GM21360 (cell line): ENCODE data around the gene PYGO2.
"Not testable (repeated sequence)": the region's sequence is repeated elsewhere in the genome, so short reads cannot be mapped to it uniquely, and the experiment has no call there.

Experiments
- ATAC-seq: cut with Tn5 transposase; IDR thresholded peaks from one replicate; pipeline ENCODE4 v1.9.1; 2021; ENCODE audit warnings: mild to moderate bottlenecking, moderate library complexity; ENCODE audit not compliant: unreplicated experiment

Gene PYGO2

GRCh38 chr1:155000726-155001424, 39.3 kb upstream of the PYGO2 start:
- no peak for ATAC-seq

DNA sequence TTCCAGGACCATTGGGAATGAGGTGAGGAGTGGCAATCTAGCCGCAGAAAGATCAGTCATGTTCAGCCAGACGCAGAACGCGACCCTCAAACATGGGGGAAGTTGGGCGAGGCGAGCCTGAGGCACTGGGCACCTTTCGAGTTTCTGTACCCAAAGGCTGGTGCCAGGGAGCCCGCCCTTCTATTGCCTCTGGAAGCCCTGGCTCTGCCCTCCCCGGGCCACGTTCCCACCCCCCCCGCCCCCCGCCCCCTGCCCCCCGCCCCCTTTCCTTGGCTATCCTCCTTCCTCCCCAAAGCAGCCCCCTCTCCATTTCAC, 38.8 kb upstream of the PYGO2 start:
- no peak for ATAC-seq

GRCh38 chr1:154999571-155000410, 38.2 kb upstream of the PYGO2 start:
- no peak for ATAC-seq

- no peak for ATAC-seq
Measured at GRCh38 chr1:154998818-154999570, 37.4 kb upstream of the PYGO2 start.

DNA sequence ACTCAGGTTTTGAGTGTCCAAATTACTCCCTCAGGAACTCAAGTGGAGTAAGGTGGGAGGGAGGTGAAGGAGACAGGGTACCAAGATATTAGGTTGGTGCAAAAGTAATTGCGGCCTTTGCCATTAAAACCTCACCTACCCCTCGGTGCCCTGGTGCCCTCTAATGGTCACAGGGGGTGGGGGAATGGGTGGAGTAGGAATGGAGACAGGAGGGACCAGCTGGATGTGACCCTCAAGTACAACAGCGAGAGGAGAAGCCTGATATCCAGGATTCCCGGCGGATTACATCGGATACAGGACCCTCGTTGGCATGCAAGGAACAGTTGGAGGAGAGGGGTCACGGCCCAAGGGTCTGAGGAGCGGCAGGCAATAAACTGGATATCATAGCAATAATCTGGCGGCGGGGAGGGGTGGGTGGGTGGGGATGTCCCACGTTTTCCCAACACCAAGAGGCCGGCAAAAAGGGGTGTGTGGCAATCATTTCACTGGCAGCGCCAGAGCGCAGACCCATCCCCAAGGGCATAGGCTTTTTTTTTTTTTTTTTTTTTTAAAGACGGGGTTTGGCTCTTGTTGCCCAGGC, 36.7 kb upstream of the PYGO2 start:
- no peak for ATAC-seq

DNA sequence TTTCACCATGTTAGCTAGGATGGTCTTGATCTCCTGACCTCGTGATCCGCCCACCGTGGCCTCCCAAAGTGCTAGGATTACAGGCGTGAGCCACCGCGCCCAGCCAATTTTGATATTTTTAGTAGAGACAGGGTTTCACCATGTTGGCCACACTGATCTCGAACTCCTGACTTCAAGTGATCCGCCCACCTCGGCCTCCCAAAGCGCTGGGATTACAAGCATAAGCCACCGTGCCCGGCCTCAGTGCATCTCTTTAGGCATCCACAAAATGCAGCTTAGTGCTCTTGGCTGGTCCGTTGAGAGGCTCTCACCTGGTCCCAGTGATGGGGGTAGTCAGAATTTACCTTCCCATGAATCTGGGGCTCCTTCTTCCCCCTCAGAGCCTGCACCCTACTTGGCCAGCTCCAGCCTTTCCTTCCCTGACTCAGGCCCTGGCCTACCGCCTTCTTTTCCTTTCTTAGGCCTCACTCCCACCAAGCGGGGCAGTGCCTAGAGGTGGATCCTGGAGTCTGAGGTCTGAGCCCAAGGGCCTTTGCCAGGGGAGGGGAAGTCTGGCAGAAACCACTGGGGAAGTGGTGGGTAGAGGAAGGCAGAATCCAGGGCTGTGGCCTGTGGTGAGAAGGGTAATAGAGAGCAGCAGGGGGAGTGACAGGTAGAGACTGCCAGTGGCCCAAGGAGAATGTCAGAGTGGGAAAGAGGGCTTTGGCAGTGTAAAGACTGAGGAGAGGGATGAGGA, 35.6 kb upstream of the PYGO2 start:
- ATAC-seq, result no peak

DNA sequence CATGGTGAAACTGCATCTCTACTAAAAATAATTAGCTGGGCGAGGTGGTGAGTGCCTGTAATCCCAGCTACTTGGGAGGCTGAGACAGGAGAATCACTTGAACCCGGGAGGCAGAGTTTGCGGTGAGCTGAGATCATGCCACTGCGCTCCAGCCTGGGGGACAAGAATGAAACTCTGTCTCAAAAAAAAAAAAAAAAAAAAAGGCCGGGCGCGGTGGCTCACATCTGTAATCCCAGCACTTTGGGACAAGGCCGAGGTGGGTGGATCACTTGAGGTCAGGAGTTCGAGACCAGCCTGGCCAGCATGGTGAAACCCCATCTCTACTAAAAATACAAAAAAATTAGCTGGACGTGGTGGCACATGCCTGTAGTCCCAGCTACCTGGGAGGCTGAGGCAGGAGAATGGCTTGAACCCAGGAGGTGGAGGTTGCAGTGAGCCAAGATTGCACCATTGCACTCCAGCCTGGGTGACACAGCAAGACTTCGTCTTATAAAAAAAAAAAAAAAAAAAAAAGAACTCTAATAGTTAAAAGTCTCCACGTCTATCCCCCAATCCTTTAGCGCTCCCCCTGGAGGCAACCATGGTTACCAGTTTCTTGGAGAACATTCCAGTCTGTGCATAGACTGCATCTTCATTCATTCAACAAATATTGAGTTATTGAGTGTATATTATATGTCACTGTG, 33.9 kb upstream of the PYGO2 start:
- ATAC-seq, result not testable (repeated sequence)

- no peak for ATAC-seq
Measured at GRCh38 chr1:154994591-154994990, 33.0 kb upstream of the PYGO2 start.

- ATAC-seq, result no peak
Measured at GRCh38 chr1:154994269-154994587, 32.6 kb upstream of the PYGO2 start.

DNA sequence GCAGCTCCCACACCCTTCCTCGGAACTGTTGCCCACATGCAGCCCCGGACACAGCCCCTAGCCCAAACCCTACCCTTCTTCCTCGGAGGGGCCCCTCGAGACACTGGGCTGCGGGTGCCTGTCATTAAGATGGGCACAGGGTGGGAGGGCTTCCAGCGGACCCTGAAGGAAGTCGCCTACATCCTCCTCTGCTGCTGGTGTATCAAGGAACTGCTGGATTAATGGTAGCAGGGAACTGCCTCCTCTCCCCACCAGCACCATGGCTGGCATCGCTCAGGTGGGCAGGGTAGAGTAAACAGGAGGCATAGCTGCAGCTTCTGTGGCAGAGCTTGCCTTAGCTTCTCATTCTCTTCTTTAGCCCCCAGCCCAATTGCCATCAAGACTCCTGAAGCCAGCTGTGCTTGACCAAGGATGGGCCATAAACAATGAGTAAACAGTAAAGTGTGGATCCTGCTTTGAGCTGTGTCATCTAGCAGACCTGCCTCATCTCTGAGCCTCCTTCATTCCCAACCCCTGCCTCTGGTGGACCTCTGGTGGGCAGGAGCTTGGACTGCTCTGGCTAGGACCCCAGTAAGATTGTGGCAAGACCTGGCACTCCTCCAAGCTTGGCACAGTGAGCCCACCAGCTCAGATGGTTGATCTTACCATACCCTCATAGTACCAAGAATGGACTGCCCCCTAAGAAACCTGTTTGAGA, 32.1 kb upstream of the PYGO2 start, which contains the start of gene LENEP:
LENEP (plus strand) TSS at position 15 of the 697 bp plus-strand sequence; CDS start at position 37, 22 bp downstream.
- no peak for ATAC-seq

- no peak for ATAC-seq
Measured at GRCh38 chr1:154992721-154993571, 31.4 kb upstream of the PYGO2 start.

DNA sequence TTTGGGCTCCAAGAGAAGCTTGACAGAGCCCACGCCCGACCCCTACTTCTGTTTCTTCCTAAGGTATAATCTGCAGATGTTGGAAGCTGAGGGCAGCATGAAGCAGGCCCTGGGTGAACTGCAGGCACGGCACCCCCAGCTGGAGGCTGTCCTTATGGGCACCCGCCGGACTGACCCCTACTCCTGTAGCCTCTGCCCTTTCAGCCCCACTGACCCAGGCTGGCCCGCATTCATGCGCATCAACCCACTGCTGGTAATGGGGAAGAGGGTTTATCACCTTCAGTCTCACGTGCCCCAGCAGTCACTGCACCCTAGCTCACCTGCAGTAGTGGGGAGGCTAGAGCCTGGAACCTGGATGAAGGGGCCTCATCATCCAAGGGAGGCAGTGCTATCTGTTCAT, 28.7 kb upstream of the PYGO2 start:
- ATAC-seq, result no peak

DNA sequence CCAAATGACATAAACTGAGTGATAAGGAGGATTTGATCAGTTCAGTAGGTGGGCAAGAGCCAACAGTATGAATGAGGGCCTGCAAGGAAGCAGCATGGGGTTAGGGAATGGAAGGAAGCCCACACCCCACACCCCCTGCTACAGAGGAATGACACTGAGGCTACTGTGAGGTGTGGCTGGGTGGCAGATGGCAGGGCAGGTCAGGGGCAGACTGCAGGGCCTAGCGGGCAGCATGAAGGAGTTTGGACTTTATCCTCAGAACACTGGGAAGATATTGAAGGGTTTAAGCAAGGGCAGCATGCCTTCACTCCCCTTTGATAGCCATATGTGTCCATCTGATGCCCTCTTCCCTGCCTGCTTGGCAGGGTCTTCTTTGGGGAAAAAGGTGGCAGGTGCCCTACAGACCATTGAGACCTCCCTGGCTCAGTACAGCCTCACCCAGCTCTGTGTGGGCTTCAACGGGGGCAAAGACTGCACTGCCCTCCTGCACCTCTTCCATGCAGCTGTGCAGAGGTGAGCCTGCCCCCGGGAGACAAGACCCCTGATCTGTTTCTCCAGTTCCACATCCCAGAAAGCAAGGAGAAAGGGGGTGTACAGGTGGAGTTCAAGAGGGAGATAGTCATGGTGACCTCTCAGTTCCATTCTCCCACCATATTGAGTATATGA, 27.7 kb upstream of the PYGO2 start:
- ATAC-seq, result no peak

DNA sequence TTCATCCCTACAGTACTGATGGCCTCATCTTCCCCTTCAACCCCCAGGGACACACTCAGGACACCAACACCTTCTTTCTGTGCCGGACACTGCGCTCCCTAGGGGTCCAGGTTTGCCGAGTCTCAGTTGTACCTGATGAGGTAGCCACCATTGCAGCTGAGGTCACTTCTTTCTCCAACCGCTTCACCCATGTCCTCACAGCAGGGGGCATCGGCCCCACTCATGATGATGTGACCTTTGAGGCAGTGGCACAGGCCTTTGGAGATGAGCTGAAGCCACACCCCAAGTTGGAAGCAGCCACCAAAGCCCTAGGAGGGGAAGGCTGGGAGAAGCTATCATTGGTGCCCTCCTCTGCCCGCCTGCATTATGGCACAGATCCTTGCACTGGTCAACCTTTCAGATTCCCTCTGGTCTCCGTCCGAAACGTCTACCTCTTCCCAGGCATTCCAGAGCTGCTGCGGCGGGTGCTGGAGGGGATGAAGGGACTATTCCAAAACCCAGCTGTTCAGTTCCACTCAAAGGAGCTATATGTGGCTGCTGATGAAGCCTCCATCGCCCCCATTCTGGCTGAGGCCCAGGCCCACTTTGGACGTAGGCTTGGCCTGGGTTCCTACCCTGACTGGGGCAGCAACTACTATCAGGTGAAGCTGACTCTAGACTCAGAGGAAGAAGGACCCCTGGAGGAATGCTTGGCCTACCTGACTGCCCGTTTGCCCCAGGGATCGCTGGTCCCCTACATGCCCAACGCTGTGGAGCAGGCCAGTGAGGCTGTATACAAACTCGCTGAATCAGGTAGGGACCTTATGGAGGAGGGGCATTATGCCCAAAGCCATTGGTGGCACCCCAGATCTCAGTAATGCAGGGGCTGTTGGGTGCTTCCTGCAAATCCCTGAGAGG, 26.7 kb upstream of the PYGO2 start:
- ATAC-seq, result no peak

- ATAC-seq, result no peak
Measured at GRCh38 chr1:154987326-154987725, 25.7 kb upstream of the PYGO2 start.

DNA sequence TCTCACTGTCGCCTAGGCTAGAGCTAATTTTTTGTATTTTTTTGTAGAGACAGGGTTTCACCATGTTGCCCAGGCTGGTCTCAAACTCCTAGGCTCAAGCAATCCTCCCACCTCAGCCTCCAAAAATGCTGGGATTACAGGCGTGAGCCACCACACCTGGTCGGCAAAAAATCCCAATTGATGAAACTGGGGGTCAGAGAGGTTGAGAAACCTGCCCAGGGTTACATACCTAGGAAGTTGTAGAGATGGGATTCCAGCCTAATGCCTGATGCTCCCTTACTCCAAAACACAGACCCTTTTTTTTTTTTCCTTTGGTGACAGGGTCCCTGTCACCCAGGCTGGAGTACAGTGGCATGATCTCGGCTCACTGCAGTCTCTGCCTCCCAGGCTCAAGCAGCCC, 25.2 kb upstream of the PYGO2 start:
- not testable (repeated sequence) for ATAC-seq

DNA sequence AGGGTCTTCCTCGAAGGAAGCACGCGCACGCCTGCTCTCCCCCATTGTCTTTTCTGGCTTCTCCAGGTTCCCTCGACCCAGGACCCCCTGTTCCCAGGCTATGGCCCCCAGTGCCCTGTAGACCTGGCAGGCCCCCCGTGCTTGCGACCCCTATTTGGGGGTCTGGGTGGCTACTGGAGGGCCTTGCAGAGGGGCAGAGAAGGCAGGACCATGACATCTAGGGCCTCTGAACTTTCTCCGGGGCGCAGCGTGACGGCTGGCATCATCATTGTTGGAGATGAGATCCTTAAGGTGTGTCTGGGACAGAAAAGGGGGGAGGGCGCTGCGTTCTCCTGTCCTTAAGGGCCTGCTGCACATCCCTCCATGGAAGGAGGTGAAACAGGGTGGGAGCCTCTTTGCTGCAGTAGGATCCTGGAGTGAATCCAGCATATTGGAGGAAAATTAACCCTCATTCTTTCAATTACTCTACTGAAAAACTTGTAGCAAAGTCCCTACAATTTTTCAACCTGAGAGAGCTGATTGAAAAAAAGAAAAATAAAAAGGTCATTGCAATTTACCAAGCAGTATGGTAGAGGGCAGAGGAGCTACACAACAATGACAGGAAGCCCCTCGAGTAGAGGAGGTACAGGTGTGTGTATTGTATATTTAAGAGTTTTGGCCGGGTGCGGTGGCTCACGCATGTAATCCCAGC, 22.3 kb upstream of the PYGO2 start:
- ATAC-seq, result no peak
